Kidney epithelial cell (primary cell): Measurements from ENCODE around the gene DCAF5. TPM values are rescaled to one million over a fixed set of nuclear protein-coding genes. Genes with fewer than 3 reads are reported as not detected.
A peak's percentile ranks its signal among the peaks of the same experiment; 100 is the strongest.

Experiments
- DNase-seq: peaks from one replicate; pipeline ENCODE4 v3.0.0-alpha.2; 2010; ENCODE audit warnings: low read depth
- H3K27me3 ChIP-seq: 2 replicates; pipeline ENCODE4 v1.6.0; 2011; ENCODE audit warnings: low read length; ENCODE audit not compliant: control insufficient read depth, insufficient read depth
- H3K36me3 ChIP-seq: 2 replicates; pipeline ENCODE4 v1.5.1; 2011; ENCODE audit warnings: low read length; ENCODE audit not compliant: control insufficient read depth, insufficient read depth
- H3K4me3 ChIP-seq: 2 replicates; pipeline ENCODE4 v1.5.1; 2011; ENCODE audit warnings: low read depth, mild to moderate bottlenecking, control low read depth, low read length
- CTCF ChIP-seq: IDR thresholded peaks from 2 replicates; pipeline ENCODE4 v1.5.1; 2011; ENCODE audit warnings: mild to moderate bottlenecking, moderate library complexity, low read length, control low read depth, inconsistent platforms; ENCODE audit not compliant: insufficient read depth, poor library complexity, severe bottlenecking
- total RNA-seq: library from RNA; depleted of rRNA; stranded (reverse); fragments of >200 nt; gene quantifications from 2 replicates; pipeline ENCODE4 v1.2.3, GENCODE V29; 2015

Gene DCAF5
- total RNA-seq, 1 donor from 2014 or later, result 23.6 TPM

GRCh38 chr14:69152181-69152901 lies 578 bp downstream of the DCAF5 start:
- no peak for DNase-seq

GRCh38 chr14:69151458-69152180 lies 1.3 kb downstream of the DCAF5 start:
- DNase-seq, result no peak

More at GRCh38 chr14:69152181-69152901, 578 bp downstream of the DCAF5 start:
- H3K27me3 ChIP-seq, result no peaks in the 10 kb centered on the region
- peak overlapping the region; percentile 79 for H3K4me3 ChIP-seq
- no peak for TF ChIP-seq CTCF
- H3K36me3 ChIP-seq, result no peaks in the 10 kb centered on the region

GRCh38 chr14:69149461-69150244 lies 3.3 kb downstream of the DCAF5 start:
- no peak for DNase-seq
- no peak overlapping the region for H3K4me3 ChIP-seq
- H3K27me3 ChIP-seq, result no peaks in the 10 kb centered on the region
- H3K36me3 ChIP-seq, result no peaks in the 10 kb centered on the region
- no peak for TF ChIP-seq CTCF

More at GRCh38 chr14:69151458-69152180, 1.3 kb downstream of the DCAF5 start:
- no peaks in the 10 kb centered on the region for H3K27me3 ChIP-seq
- peak; percentile 38 for TF ChIP-seq CTCF
- no peaks in the 10 kb centered on the region for H3K36me3 ChIP-seq
- H3K4me3 ChIP-seq, result peak overlapping the region; percentile 79

- TF ChIP-seq CTCF, result no peak
- no peaks in the 10 kb centered on the region for H3K36me3 ChIP-seq
- no peaks in the 10 kb centered on the region for H3K27me3 ChIP-seq
- no peak overlapping the region for H3K4me3 ChIP-seq
- no peak for DNase-seq
Measured at GRCh38 chr14:69142101-69142500, 10.8 kb downstream of the DCAF5 start.

- no peak for DNase-seq
Measured at GRCh38 chr14:69141550-69141949, 11.4 kb downstream of the DCAF5 start.

More at GRCh38 chr14:69141550-69141949, 11.4 kb downstream of the DCAF5 start:
- no peak overlapping the region for H3K4me3 ChIP-seq
- H3K27me3 ChIP-seq, result no peaks in the 10 kb centered on the region
- TF ChIP-seq CTCF, result no peak
- no peaks in the 10 kb centered on the region for H3K36me3 ChIP-seq
